Measurements from ENCODE around the gene MTMR4.
"Not testable (repeated sequence)": the region's sequence is repeated elsewhere in the genome, so short reads cannot be mapped to it uniquely, and the experiment has no call there.

MTMR4 gene

DNA sequence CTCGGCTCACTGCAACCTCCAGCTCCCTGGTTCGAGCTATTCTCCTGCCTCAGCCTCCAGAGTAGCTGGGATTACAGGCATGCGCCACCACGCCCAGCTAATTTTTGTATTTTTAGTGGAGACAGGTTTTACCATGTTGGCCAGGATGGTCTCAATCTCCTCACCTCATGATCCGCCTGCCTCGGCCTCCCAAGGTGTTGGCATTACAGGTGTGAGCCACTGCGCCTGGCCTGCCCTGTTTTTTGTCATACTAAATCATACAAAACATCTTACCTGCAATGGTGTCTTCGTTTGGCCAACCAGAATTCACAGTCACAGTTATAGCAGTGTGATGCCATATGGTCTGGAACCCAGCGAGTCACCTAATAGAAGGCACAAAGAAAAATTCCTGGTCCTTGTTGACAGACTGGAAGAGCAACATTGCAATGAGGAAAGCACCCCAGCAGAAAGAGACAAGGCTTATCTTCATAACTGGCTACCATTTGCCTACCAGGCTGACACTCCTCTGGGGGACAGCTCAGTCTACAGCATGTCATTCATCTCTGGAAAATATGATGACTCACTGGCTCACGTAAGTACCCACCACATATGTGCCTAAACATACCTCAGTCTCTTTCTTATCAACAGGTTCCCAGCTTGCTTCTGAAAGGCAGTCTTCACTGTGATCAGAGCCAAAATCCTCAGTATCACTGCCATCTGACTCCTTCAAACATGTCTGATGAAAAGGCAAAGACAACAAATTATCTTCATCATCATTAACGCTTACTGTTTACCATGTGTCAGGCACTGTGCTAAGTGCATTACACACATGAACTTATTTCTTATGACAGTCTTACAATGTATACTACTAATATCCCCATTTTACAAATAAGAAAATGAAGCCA, 22.0 kb downstream of the MTMR4 start:
- TF ChIP-seq YY1 (IDR thresholded peaks at IDR 0.05; ENCODE audit: insufficient read depth, insufficient read length): no peak
- TF ChIP-seq ZNF274 (IDR thresholded peaks at IDR 0.05; ENCODE audit: low read depth, low read length): no peak
- TF ChIP-seq SUZ12 (IDR thresholded peaks at IDR 0.05; ENCODE audit: extremely low read depth, insufficient read depth, insufficient read length): no peak
- Histone ChIP-seq H3K4me1 (ENCODE audit: insufficient read depth, insufficient read length) (no peaks in the 10 kb centered on the region), H3K4me3 (ENCODE audit: insufficient read length, low read depth) (no peak overlapping the region), H3K9ac (ENCODE audit: insufficient read length, low read depth) (no peak overlapping the region), H3K9me3 (ENCODE audit: insufficient read depth, low read length) (no peaks in the 10 kb centered on the region), H3K27me3 (ENCODE audit: insufficient read depth, insufficient read length) (no peaks in the 10 kb centered on the region), H3K36me3 (ENCODE audit: insufficient read depth, insufficient read length, low read length) (peaks cover 83% of the 10 kb centered on the region)
- no peak for DNase-seq (ENCODE audit: low read depth, low spot score)

DNA sequence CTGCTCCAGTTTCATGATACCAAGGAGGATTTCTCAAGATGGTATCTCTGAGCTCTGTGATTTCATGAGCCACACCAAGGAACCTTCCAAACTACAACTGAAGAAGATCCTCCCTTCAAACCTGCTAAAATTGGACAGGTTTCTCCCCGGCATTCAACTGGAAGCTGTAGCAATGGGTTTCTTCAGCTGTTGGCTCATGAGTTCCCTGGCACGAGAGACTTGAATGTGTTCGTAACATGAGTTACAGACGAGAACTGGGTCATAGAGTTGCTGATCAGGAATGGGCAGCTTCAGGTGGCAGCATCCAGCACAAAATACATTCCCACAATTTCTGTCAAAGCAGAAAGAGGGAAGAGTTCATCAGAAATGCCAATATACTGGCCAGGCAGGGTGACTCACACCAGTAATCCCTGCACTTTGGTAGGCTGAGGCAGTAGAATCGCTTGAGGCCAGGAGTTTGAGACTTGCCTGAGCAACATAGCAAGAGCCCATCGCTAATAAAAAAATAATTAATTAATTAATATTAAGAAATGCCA, 22.9 kb downstream of the MTMR4 start:
- Histone ChIP-seq H3K36me3 (ENCODE audit: insufficient read depth, insufficient read length, low read length) (peaks cover 78% of the 10 kb centered on the region), H3K9ac (ENCODE audit: insufficient read length, low read depth) (no peak overlapping the region), H3K9me3 (ENCODE audit: insufficient read depth, low read length) (no peaks in the 10 kb centered on the region), H3K4me1 (ENCODE audit: insufficient read depth, insufficient read length) (no peaks in the 10 kb centered on the region), H3K4me3 (ENCODE audit: insufficient read length, low read depth) (no peak overlapping the region), H3K27me3 (ENCODE audit: insufficient read depth, insufficient read length) (no peaks in the 10 kb centered on the region)
- no peak for TF ChIP-seq SUZ12 (IDR thresholded peaks at IDR 0.05; ENCODE audit: extremely low read depth, insufficient read depth, insufficient read length)
- no peak for TF ChIP-seq YY1 (IDR thresholded peaks at IDR 0.05; ENCODE audit: insufficient read depth, insufficient read length)
- TF ChIP-seq ZNF274 (IDR thresholded peaks at IDR 0.05; ENCODE audit: low read depth, low read length): no peak
- no peak for DNase-seq (ENCODE audit: low read depth, low spot score)

DNA sequence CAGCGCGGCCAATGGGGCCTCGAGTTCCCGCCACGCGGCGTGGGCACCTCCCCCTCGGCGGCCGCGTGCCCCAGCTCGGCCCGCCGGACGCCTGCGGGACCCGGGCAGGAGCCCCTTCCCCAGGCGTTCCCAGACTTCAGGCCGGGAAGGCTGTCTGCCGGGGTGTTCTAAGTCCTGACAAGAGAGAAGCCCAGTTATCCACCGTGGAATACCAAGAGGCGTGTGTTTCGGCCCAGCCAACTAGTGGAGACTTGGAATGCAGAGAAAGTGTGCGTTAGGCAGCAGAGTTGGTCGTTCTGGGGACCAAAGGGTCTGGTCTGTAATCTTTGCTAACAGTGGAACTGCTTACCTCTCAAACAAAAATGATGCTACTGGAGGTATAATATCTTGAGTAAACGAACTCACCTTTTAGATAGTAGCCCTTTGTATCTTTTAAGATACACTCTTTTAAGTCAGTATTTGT, 26.0 kb downstream of the MTMR4 start:
- H3K9ac ChIP-seq (ENCODE audit: insufficient read length, low read depth): no peak overlapping the region
- no peaks in the 10 kb centered on the region for H3K4me1 ChIP-seq (ENCODE audit: insufficient read depth, insufficient read length)
- H3K4me3 ChIP-seq (ENCODE audit: insufficient read length, low read depth): no peak overlapping the region
- no peaks in the 10 kb centered on the region for H3K9me3 ChIP-seq (ENCODE audit: insufficient read depth, low read length)
- no peak for DNase-seq (ENCODE audit: low read depth, low spot score)
- H3K27me3 ChIP-seq (ENCODE audit: insufficient read depth, insufficient read length): no peaks in the 10 kb centered on the region
- no peak for TF ChIP-seq ZNF274 (IDR thresholded peaks at IDR 0.05; ENCODE audit: low read depth, low read length)
- no peak for TF ChIP-seq SUZ12 (IDR thresholded peaks at IDR 0.05; ENCODE audit: extremely low read depth, insufficient read depth, insufficient read length)
- no peak for TF ChIP-seq YY1 (IDR thresholded peaks at IDR 0.05; ENCODE audit: insufficient read depth, insufficient read length)
- peaks cover 49% of the 10 kb centered on the region for H3K36me3 ChIP-seq (ENCODE audit: insufficient read depth, insufficient read length, low read length)

DNA sequence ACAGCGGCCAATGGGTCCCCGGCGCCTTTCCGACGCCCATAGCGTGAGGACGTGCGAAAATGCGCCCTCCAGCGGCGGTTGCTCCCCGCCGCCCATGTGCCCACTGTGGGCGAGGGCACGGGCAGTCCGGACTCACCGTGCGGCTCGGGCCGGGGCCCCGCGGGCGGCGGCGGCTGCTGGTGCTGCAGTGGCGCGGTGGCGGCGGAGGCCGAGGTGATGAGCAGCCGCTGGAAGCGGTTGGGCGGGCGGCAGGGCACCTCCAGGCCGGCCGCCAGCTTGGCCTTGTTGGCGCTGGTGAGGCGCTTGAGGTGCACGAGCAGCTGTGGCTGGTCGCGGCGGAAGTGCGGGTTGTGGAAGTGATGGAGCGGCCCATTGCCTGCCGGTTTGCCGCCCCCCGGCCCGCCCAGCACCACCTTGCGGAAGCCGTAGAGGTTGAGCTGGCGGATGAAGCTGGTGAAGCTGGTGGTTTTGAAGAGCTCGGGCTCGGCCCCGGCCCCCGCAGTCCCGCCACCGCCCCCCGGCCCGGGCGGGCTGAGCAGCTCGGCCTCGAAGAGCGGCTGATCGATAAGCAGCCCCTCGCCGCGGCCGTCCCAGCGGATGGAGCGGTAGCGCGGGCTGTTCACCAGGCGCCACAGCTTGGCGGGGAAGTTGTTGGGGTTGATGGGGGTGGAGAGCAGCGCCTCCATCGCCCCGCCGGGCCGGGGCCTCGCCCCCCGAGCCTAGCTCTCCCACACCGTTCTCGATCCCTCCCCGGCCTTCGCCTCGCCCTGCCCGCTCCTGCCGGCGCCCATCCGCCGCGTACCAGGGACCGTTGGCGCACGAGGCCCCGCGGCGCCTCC, 26.6 kb downstream of the MTMR4 start, which contains the start of gene HSF5:
TSS of gene HSF5 (minus strand) at position 820 of the 839 bp plus-strand sequence. CDS start at position 686, 134 bp downstream.
- DNase-seq (ENCODE audit: low read depth, low spot score): no peak
- Histone ChIP-seq H3K4me3 (ENCODE audit: insufficient read length, low read depth) (no peak within 1 kb of the TSS), H3K27me3 (ENCODE audit: insufficient read depth, insufficient read length) (no peaks in the 10 kb centered on the region), H3K4me1 (ENCODE audit: insufficient read depth, insufficient read length) (no peaks in the 10 kb centered on the region), H3K9me3 (ENCODE audit: insufficient read depth, low read length) (no peaks in the 10 kb centered on the region), H3K36me3 (ENCODE audit: insufficient read depth, insufficient read length, low read length) (peaks cover 42% of the 10 kb centered on the region), H3K9ac (ENCODE audit: insufficient read length, low read depth) (no peak within 1 kb of the TSS)
- TF ChIP-seq SUZ12 (IDR thresholded peaks at IDR 0.05; ENCODE audit: extremely low read depth, insufficient read depth, insufficient read length) (no peak), YY1 (IDR thresholded peaks at IDR 0.05; ENCODE audit: insufficient read depth, insufficient read length) (no peak), ZNF274 (IDR thresholded peaks at IDR 0.05; ENCODE audit: low read depth, low read length) (no peak)

DNA sequence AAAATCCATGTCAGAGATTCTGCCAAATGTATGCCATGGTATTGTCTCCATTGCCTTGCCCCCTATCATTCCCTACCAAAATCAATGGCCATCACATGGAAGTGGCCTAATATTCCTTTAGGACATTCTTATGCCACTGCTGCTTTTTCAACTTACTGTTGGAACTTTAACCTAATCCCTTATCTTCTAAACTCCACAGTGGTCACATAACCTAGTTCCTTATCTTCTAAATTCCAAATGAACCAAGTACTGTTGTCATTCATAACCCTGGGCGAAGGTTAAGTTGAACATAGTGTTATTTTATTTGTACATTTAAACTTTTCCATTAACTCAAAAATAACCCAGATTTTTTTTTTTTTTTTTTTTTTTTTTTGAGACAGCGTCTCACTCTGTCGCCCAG, 29.8 kb downstream of the MTMR4 start:
- Histone ChIP-seq H3K4me1 (ENCODE audit: insufficient read depth, insufficient read length) (no peaks in the 10 kb centered on the region), H3K9me3 (ENCODE audit: insufficient read depth, low read length) (no peaks in the 10 kb centered on the region), H3K36me3 (ENCODE audit: insufficient read depth, insufficient read length, low read length) (peaks cover 11% of the 10 kb centered on the region), H3K9ac (ENCODE audit: insufficient read length, low read depth) (no peak overlapping the region), H3K4me3 (ENCODE audit: insufficient read length, low read depth) (no peak overlapping the region), H3K27me3 (ENCODE audit: insufficient read depth, insufficient read length) (no peaks in the 10 kb centered on the region)
- TF ChIP-seq SUZ12 (IDR thresholded peaks at IDR 0.05; ENCODE audit: extremely low read depth, insufficient read depth, insufficient read length): no peak
- TF ChIP-seq YY1 (IDR thresholded peaks at IDR 0.05; ENCODE audit: insufficient read depth, insufficient read length): no peak
- TF ChIP-seq ZNF274 (IDR thresholded peaks at IDR 0.05; ENCODE audit: low read depth, low read length): no peak
- no peak for DNase-seq (ENCODE audit: low read depth, low spot score)

DNA sequence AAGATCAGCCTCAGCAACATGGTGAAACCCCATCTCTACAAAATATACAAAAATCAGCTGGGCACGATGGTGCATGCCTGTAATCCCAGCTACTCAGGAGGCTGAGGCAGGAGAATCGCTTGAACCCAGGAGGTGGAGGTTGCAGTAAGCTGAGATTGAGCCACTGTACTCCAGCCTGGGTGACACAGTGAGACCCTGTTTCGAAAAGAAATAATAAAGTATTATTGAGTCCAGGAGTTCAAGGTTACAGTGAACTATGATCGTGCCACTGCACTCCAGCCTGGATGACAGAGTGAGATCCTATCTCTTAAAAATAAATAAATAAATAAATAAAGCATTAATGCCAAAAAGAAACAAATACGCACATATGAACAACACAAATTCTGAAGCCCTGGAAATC, 32.6 kb downstream of the MTMR4 start:
- not testable (repeated sequence) for H3K36me3 ChIP-seq (ENCODE audit: insufficient read depth, insufficient read length, low read length); DNase-seq (ENCODE audit: low read depth, low spot score)

DNA sequence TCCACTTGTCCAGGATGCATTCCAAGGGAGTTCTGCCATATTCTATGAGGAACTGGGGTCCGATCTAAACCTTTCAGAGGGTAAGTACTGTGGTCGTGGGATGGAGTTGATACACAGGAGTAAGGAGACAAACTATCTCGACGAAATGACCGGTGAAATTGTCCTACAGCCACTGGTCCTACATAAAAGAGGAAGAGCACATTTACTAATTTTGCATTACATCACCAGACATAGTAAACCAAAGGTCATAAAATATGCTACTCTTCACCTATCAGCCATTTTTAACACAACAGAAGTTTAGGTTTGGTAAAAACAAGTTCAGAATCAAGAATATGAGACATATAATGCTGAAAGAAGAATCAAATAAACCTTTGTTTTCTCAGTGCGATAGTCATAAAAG, 34.3 kb downstream of the MTMR4 start:
- DNase-seq (ENCODE audit: low read depth, low spot score): no peak

More for the DNA sequence above, 32.6 kb downstream of the MTMR4 start:
- not testable (repeated sequence) for H3K9ac ChIP-seq (ENCODE audit: insufficient read length, low read depth); H3K27me3 ChIP-seq (ENCODE audit: insufficient read depth, insufficient read length); H3K4me1 ChIP-seq (ENCODE audit: insufficient read depth, insufficient read length); H3K9me3 ChIP-seq (ENCODE audit: insufficient read depth, low read length); H3K4me3 ChIP-seq (ENCODE audit: insufficient read length, low read depth)

More for the DNA sequence above, 34.3 kb downstream of the MTMR4 start:
- Histone ChIP-seq H3K4me1 (ENCODE audit: insufficient read depth, insufficient read length) (no peaks in the 10 kb centered on the region), H3K36me3 (ENCODE audit: insufficient read depth, insufficient read length, low read length) (no peaks in the 10 kb centered on the region), H3K4me3 (ENCODE audit: insufficient read length, low read depth) (no peak overlapping the region), H3K9me3 (ENCODE audit: insufficient read depth, low read length) (no peaks in the 10 kb centered on the region), H3K27me3 (ENCODE audit: insufficient read depth, insufficient read length) (no peaks in the 10 kb centered on the region), H3K9ac (ENCODE audit: insufficient read length, low read depth) (no peak overlapping the region)
- TF ChIP-seq YY1 (IDR thresholded peaks at IDR 0.05; ENCODE audit: insufficient read depth, insufficient read length) (no peak), SUZ12 (IDR thresholded peaks at IDR 0.05; ENCODE audit: extremely low read depth, insufficient read depth, insufficient read length) (no peak), ZNF274 (IDR thresholded peaks at IDR 0.05; ENCODE audit: low read depth, low read length) (no peak)

Measured in NT2/D1 (cell line).